AG04450 (cell line): ENCODE data around the gene DUSP6. TPM values are rescaled to one million over a fixed set of nuclear protein-coding genes. Genes with fewer than 3 reads are reported as not detected.
"Not testable (repeated sequence)": the region's sequence is repeated elsewhere in the genome, so short reads cannot be mapped to it uniquely, and the experiment has no call there.

ENCODE experiments used
- CTCF ChIA-PET: fragments of 300-600, 350-600 bp; formaldehyde crosslinking; extraction: SDS; loops from one replicate; lab custom pipeline; 2022; ENCODE audit warnings: antibody characterized with exemption, inconsistent platforms; lab: Charles Lee
- POLR2A ChIA-PET: fragments of 350-600 bp; formaldehyde crosslinking; extraction: SDS; loops from one replicate; lab custom pipeline; 2021; ENCODE audit warnings: antibody characterized with exemption, inconsistent platforms; lab: Yijun Ruan, JAX
- DNase-seq: peaks from one replicate; pipeline ENCODE4 v3.0.0-alpha.2; 2011; ENCODE audit warnings: low read depth, low spot score
- H3K27ac ChIP-seq: one replicate; pipeline ENCODE4 v1.5.1; 2012; ENCODE audit warnings: low read depth, low read length, control low read depth
- H3K27me3 ChIP-seq: one replicate; pipeline ENCODE4 v1.6.0; 2012; ENCODE audit warnings: low read length; ENCODE audit not compliant: control insufficient read depth, insufficient read depth
- H3K4me3 ChIP-seq: 2 replicates; pipeline ENCODE4 v1.5.1; 2011; ENCODE audit warnings: mild to moderate bottlenecking, low read depth, low read length, control low read depth
- H3K9me3 ChIP-seq: 2 replicates; pipeline ENCODE4 v1.5.1; 2012; ENCODE audit warnings: low read length; ENCODE audit not compliant: control insufficient read depth, insufficient read depth
- CTCF ChIP-seq: IDR thresholded peaks from 2 replicates; pipeline ENCODE4 v1.5.1; 2011; ENCODE audit warnings: low read depth, low read length, control low read depth, inconsistent platforms
- polyA plus RNA-seq: library from polyadenylated mRNA; depleted of rRNA; stranded (reverse); fragments of >200 nt; gene quantifications from 2 replicates; pipeline ENCODE4 v1.2.3, GENCODE V29; 2011

The DUSP6 gene
- polyA plus RNA-seq, 1 experiment: 27.9 TPM

GRCh38 chr12:89344862-89345202 lies 7.5 kb downstream of the DUSP6 start:
- no peak for TF ChIP-seq CTCF
- H3K9me3 ChIP-seq: no peaks in the 10 kb centered on the region
- no peak overlapping the region for H3K4me3 ChIP-seq
- ChIA-PET CTCF (interaction anchor here (1.4 to 1.6 kb wide), 2 partner anchors 116 to 326 kb away, joined by 3 to 4 read pairs; no protein-coding TSS in a partner anchor), POLR2A (interaction anchor here (0.5 kb wide), 1 partner anchor 153 kb away, joined by 3 read pairs; no protein-coding TSS in a partner anchor)
- no peaks in the 10 kb centered on the region for H3K27me3 ChIP-seq
- DNase-seq: no peak
- H3K27ac ChIP-seq: no peak overlapping the region

DNA sequence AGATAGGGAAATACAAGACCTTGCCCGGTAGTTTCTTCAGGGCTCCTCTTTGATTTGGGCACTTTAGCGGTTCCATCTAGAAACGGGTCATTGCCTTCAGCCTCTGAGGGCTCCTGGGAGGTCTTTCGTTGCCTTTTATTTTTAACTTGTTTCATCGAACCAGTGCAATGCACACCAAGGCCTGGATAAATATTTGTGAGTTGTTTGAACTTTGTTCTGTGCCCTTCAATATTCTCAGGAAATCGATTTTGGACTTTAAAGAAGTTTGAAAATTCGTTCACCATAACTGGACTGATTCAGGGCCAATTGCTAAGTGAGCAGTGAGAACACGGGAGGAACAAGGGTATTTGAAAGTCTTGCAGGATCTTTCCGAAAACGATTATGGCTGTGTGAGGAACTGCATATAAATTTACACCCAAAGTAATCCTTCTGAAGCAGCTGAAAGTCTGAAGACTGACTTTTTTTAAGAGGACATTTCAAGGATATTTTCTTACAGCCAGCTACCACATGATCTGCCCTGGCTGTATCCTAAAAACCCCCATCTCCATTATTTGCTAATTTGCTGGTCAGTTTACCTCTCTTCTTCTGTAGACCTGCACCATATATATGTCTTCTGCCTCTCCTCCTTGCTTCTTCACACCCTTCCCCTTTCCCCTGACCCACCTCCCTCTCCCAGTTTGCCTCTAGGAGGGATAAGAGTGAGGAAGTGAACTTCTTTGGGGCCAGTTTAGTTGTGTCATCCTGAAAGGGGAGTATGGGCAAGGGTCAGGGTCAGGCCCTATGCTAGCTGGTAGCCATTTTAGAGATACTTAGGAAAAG lies 8.0 kb downstream of the DUSP6 start:
- CTCF ChIA-PET: interaction anchor here (1.4 to 1.6 kb wide), 2 partner anchors 117 to 325 kb away, joined by 3 to 4 read pairs; no protein-coding TSS in a partner anchor
- H3K4me3 ChIP-seq: no peak overlapping the region
- no peaks in the 10 kb centered on the region for H3K9me3 ChIP-seq
- DNase-seq: no peak
- H3K27ac ChIP-seq: no peak overlapping the region
- no peak for TF ChIP-seq CTCF
- no peaks in the 10 kb centered on the region for H3K27me3 ChIP-seq
- POLR2A ChIA-PET: interaction anchor here (0.5 kb wide), 1 partner anchor 152 kb away, joined by 3 read pairs; no protein-coding TSS in a partner anchor

DNA sequence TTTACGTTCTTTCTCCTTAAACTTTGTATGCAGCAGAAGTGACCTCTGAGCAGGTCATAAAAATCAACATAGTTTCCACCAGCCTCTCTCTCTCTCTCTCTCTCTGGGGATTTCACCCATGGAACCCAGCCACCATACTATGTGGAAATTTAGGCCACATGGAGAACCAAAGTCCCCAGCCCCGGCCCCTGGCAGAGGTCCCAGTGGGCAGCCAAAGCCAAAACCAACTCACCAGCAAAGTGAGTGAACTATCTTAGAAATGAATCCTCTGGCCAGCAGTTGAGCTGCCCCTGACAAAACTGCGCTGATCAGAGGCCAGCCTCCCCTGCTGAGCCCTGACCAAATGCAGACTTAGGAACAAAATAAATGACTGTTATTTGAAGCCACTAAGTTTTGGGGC lies 9.2 kb downstream of the DUSP6 start:
- no peak for DNase-seq
- CTCF ChIA-PET: no interaction called here

GRCh38 chr12:89340861-89341260 lies 11.4 kb downstream of the DUSP6 start:
- Histone ChIP-seq H3K4me3 (no peak overlapping the region), H3K27ac (no peak overlapping the region), H3K27me3 (no peaks in the 10 kb centered on the region), H3K9me3 (no peaks in the 10 kb centered on the region)
- no peak for TF ChIP-seq CTCF
- POLR2A ChIA-PET: no interaction called here
- CTCF ChIA-PET: no interaction called here
- no peak for DNase-seq

More for the DNA sequence above, 9.2 kb downstream of the DUSP6 start:
- no peak for TF ChIP-seq CTCF
- Histone ChIP-seq H3K27ac (no peak overlapping the region), H3K4me3 (no peak overlapping the region), H3K9me3 (no peaks in the 10 kb centered on the region), H3K27me3 (no peaks in the 10 kb centered on the region)
- POLR2A ChIA-PET: no interaction called here

- H3K27me3 ChIP-seq: no peaks in the 10 kb centered on the region
- POLR2A ChIA-PET: no interaction called here
- CTCF ChIA-PET: interaction anchor here (1.0 kb wide), 1 partner anchor 123 kb away, joined by 4 read pairs; no protein-coding TSS in a partner anchor
- no peak for TF ChIP-seq CTCF
- H3K9me3 ChIP-seq: no peaks in the 10 kb centered on the region
- no peak overlapping the region for H3K27ac ChIP-seq
- H3K4me3 ChIP-seq: no peak overlapping the region
- no peak for DNase-seq
Measured at GRCh38 chr12:89339526-89339925, 12.8 kb downstream of the DUSP6 start.

- not testable (repeated sequence) for H3K4me3 ChIP-seq, DNase-seq, H3K9me3 ChIP-seq, H3K27me3 ChIP-seq, H3K27ac ChIP-seq
- CTCF ChIA-PET: interaction anchor here (1.0 kb wide), 1 partner anchor 320 kb away, joined by 3 read pairs; no protein-coding TSS in a partner anchor
- POLR2A ChIA-PET: interaction anchor here (0.7 to 1.2 kb wide), 2 partner anchors 15 to 92 kb away, joined by 3 to 6 read pairs; partner anchors contain the start of gene DUSP6
Measured at GRCh38 chr12:89337136-89337535, 15.2 kb downstream of the DUSP6 start.
